Right ventricle myocardium inferior (tissue), 1 donor: ENCODE data around the gene RAB27B. TPM values are rescaled to one million over a fixed set of nuclear protein-coding genes. Genes with fewer than 3 reads are reported as not detected.
"Not testable (repeated sequence)": the region's sequence is repeated elsewhere in the genome, so short reads cannot be mapped to it uniquely, and the experiment has no call there.

Source experiments
- ATAC-seq: fragments of 200-7000 bp; cut with Tn5 transposase; one replicate; pipeline ENCODE4 v1.9.1; 2020; ENCODE audit warnings: mild to moderate bottlenecking, moderate library complexity
- DNase-seq: peaks from one replicate; pipeline ENCODE4 v3.0.0; 2021; ENCODE audit errors: missing footprints
- intact Hi-C: fragments of 100-400 bp; cut with DNase I; formaldehyde crosslinking; loops from one replicate; pipeline ENCODE4 v1.11.0; 2022
- total RNA-seq: library from RNA; stranded (reverse); fragmentation: NEBNext Ultra II Directional; extraction: Animal tissue kit (Norgen Biotek cat#: 25700); gene quantifications from one replicate; pipeline ENCODE4 v1.2.1, GENCODE V29; 2021
- donor health status: DM: no; HTN: yes; CAD: no; lungs with severe emphysema.

Gene RAB27B
- total RNA-seq, 1 donor from 2014 or later, result 0.08 TPM

GRCh38 chr18:54812885-54813284 is 15.4 kb upstream of the RAB27B start:
- no peak for DNase-seq
- intact Hi-C loops, result no loop called here
- ATAC-seq, result no peak

- DNase-seq (no peak), ATAC-seq (no peak)
- intact Hi-C loops, result no loop called here
Observed at GRCh38 chr18:54813305-54813704, 15.0 kb upstream of the RAB27B start.

GRCh38 chr18:54813977-54814565 is 14.2 kb upstream of the RAB27B start:
- intact Hi-C loops, result no loop called here
- ATAC-seq, result no peak
- no peak for DNase-seq

GRCh38 chr18:54815086-54815485 is 13.2 kb upstream of the RAB27B start:
- no peak for ATAC-seq
- intact Hi-C loops, result no loop called here
- DNase-seq, result no peak

DNA sequence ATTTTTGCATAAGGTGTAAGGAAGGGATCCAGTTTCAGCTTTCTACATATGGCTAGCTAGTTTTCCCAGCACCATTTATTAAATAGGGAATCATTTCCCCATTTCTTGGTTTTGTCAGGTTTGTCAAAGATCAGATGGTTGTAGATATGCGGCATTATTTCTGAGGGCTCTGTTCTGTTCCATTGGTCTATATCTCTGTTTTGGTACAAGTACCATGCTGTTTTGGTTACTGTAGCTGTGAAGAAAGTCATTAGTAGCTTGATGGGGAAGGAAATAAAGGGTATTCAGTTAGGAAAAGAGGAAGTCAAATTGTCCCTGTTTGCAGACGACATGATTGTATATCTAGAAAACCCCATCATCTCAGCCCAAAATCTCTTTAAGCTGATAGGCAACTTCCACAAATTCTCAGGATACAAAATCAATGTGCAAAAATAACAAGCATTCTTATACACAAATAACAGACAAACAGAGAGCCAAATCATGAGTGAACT is 7.4 kb upstream of the RAB27B start:
- DNase-seq, intact Hi-C loops, ATAC-seq: not testable (repeated sequence)

GRCh38 chr18:54822872-54823845 is 5.1 kb upstream of the RAB27B start:
- no peak for DNase-seq
- ATAC-seq, result no peak
- intact Hi-C loops, result no loop called here

- intact Hi-C loops, result no loop called here
- no peak for ATAC-seq
- no peak for DNase-seq
Observed at GRCh38 chr18:54824761-54825160, 3.5 kb upstream of the RAB27B start.

GRCh38 chr18:54825601-54826344 is 2.5 kb upstream of the RAB27B start:
- no peak for DNase-seq
- no peak for ATAC-seq
- intact Hi-C loops, result no loop called here

GRCh38 chr18:54828986-54829385 is 709 bp downstream of the RAB27B start:
- DNase-seq (no peak), ATAC-seq (no peak)
- intact Hi-C loops, result no loop called here

GRCh38 chr18:54829856-54830255 is 1.6 kb downstream of the RAB27B start:
- intact Hi-C loops, result no loop called here

GRCh38 chr18:54830260-54830659 is 2.0 kb downstream of the RAB27B start:
- intact Hi-C loops, result no loop called here
- ATAC-seq, result no peak
- DNase-seq, result no peak

More at GRCh38 chr18:54829856-54830255, 1.6 kb downstream of the RAB27B start:
- ATAC-seq (no peak), DNase-seq (no peak)

DNA sequence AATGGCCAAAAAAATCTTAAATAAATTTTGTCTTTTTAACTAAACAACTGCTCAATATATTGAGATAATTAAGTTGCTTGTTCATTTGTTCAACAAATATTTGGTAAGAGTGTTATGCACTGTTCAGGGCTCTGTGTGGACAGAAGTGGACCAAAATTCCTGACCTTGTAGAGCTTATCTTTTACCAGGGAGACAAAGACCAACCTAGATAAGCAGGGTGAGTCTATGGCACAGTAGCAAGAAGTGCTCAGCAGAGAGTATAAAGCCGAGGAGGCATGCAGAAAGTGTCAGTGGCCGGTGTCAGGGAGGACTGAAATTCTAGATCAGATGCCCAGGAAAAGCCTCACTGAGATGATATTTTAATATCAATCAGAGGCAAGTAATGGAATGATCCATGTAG is 2.6 kb downstream of the RAB27B start:
- DNase-seq, result no peak
- intact Hi-C loops, result no loop called here

GRCh38 chr18:54835944-54836343 is 7.7 kb downstream of the RAB27B start:
- intact Hi-C loops, result no loop called here
- DNase-seq (no peak), ATAC-seq (no peak)

More for the DNA sequence above, 2.6 kb downstream of the RAB27B start:
- no peak for ATAC-seq

DNA sequence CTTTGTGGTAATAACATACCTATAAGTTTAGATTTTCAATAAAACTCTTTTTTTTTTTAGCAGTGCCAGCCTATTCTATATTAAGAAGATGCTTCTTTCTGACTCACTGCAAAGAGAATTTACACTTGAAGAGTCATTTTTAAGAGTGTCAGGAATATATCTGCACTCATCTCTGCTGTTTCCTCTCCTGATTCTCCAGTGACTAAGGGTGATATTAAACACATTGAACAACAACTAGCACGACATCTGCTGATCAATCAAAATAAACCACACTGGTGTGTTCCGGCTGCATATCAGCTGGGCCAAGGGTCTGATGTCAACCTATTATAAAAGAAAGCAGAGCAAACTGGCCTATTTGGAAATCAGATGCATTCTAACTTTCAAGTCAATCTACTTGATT is 15.0 kb downstream of the RAB27B start:
- ATAC-seq (no peak), DNase-seq (no peak)
- intact Hi-C loops, result no loop called here

- ATAC-seq (no peak), DNase-seq (no peak)
- intact Hi-C loops, result no loop called here
Observed at GRCh38 chr18:54845787-54846186, 17.5 kb downstream of the RAB27B start.

DNA sequence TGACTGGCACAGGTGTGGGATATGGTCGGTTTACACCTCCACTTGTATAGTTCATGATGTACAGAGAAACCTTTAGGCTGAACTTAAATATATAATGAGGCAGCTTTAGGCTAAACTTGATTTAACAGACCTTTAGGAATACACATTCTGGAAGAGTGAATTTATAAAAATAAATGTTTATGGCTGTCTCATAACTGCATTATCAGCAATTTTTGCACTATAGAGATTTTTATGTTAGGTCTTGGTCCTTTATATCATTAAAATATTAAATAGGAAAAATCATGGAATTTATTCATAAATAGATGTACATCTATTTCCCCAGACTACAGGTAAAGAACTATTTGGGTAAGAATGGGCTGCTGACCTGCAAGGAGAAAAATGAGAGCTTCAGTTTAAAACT is 19.8 kb downstream of the RAB27B start:
- no peak for DNase-seq
- intact Hi-C loops, result no loop called here
- ATAC-seq, result no peak

GRCh38 chr18:54849683-54850082 is 21.4 kb downstream of the RAB27B start:
- intact Hi-C loops, result no loop called here
- ATAC-seq, result no peak
- DNase-seq, result no peak

DNA sequence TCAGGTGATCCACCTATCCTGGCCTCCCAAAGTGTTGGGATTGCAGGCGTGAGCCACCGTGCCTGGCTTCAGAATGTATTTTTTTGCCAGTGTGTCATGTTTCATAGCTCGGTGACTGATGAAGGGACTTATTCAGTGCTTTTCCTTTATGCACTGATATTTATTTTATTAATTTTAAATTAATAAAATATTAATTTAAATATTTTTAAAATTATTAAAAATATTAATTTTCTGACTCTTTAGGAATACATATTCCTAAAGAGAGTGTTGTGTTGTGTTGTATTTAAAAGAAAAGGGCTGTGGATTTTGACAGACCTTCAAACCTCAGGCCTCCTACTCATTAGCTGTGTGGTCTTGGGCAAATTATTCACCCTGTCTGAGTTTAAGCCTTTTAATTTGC is 22.3 kb downstream of the RAB27B start:
- no peak for ATAC-seq
- intact Hi-C loops, result no loop called here
- peak; percentile 22 for DNase-seq
